ENCODE data around the gene P2RY2. TPM values are rescaled to one million over a fixed set of nuclear protein-coding genes. Genes with fewer than 3 reads are reported as not detected.

Gene P2RY2
- total and polyA plus RNA-seq, 12 donors, result 7.1 to 37.5 (median 11.1) TPM

DNA sequence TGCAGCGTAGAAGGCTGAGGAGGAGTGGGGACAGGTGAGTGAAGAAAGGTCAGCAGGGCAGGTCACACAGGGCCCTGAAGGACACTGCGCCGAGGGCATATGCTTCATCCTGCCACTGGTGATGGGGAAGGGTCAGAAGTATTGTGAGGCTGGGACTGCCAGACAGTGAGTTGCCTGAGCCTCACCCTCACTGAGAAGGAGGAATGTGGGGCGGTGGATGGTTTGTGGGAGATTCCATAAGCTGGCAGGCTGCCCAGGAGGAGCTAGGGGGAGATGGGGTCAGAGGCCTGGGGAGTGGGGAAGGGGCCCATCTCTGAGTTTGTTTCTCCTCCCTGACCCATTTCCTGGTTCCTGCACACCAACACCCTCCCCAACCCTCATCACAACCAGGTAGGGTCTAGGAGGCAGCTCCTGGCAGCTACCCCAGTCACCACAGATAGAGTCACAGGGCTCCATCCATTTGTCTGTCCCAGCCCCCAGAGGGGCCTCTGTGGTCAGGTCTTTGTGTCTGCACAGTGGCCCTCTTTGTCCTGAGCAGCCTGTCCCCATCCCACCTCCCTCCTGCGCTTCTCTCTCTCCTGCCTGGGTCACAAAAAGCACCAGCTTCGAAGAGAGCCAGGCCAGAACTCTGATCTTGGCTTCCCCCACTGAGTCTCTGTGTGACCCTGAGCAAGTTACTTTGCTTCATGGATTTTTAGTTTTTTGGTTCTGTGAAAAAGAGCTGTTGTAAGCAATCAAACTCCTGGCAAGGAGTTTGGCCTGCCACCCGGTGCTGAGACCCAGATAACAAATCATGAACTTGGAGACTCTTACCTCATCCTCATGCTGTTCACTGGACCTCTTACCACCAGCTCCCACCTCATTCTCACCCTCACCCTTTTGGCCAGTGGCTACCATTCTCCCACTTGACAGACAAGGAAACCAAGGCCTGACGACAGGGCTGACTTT lies 4.6 kb upstream of the P2RY2 start:
- Histone ChIP-seq H3K9me3 (no peaks in the 10 kb centered on the region), H3K36me3 (no peaks in the 10 kb centered on the region), H3K27ac (peak overlapping the region in 3 of 10 donors; percentile 26 to 62 (median 36)), H3K4me3 (no peak overlapping the region), H3K4me1 (peaks cover 4 to 40% (median 17%) of the 10 kb centered on the region in 9 donors), H3K27me3 (peaks cover 0 to 2% (median 0%) of the 10 kb centered on the region in 7 donors)
- 81% methylated on average over 8 of the region's 8 CpGs for WGBS, 2 donors
- TF ChIP-seq CTCF (IDR thresholded peaks at IDR 0.05), result no peak
- ATAC-seq, result no peak
- intact Hi-C loops (cut with DNase I), result no loop called here
- no peak for DNase-seq

DNA sequence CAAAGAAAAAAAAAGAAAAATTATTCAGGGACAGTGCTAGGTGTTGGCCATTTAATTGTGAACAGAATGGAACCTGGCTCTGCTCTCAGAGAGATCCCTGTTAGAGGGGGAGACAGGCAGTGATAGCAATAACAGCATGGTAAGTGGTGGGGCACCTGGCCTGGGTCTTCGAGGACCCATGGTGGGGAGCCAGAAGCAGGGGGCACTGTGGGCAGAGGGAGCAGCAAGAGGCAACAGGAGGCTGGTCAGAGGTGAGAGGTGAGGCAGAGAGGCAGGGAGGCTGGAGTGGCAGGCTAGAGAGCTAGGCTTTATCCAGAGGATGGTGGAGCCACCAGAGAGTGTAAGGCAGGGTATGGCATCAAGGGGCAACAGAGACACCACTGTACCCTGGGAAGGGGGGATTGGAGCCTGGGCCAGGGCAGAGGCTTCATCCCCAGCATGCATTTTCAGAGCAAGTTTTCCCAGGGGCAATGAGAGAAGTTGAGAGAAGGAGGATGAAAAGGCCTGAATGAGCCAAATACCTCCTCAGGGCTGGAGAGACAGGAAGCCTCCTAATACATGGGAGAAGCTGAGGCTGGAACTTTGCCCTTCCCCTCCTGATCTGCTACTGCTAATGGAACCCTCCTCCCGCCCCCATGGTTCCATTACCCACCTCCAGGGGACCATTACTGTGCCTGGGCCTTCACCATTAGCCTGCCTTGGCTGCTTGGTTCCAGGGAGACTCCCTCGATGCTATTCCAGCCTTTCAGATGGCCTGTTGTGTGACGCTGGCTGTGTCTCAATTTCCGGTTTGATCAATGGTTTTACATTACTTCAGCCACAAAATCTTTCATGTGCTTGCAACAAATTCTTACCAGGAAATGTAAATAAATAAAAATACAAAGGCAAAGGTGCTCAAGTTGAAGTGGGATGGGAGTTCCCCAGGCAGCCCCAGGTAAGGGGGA lies 2.6 kb upstream of the P2RY2 start:
- TF ChIP-seq CTCF (IDR thresholded peaks at IDR 0.05), result no peak
- ATAC-seq, result no peak
- intact Hi-C loops (cut with DNase I), result no loop called here
- Histone ChIP-seq H3K4me1 (peaks cover 6 to 53% (median 29%) of the 10 kb centered on the region in 9 donors), H3K27ac (peak overlapping the region in 1 of 10 donors; percentile 40), H3K4me3 (no peak overlapping the region), H3K27me3 (peaks cover 0 to 7% (median 0%) of the 10 kb centered on the region in 7 donors), H3K9me3 (no peaks in the 10 kb centered on the region), H3K36me3 (no peaks in the 10 kb centered on the region)
- DNase-seq, result no peak
- 90 to 96% methylated on average over 5 of the region's 5 CpGs for WGBS, 2 donors

- Histone ChIP-seq H3K27ac (peak overlapping the region in 7 of 10 donors; percentile 73 to 92 (median 87)), H3K27me3 (peaks cover 0 to 7% (median 0%) of the 10 kb centered on the region in 7 donors), H3K36me3 (no peaks in the 10 kb centered on the region), H3K4me1 (peaks cover 6 to 53% (median 29%) of the 10 kb centered on the region in 9 donors), H3K4me3 (no peak overlapping the region), H3K9me3 (no peaks in the 10 kb centered on the region)
- TF ChIP-seq CTCF (IDR thresholded peaks at IDR 0.05), result no peak
- no peak for DNase-seq
- 98 to 100% methylated on average over 2 of the region's 2 CpGs for WGBS, 2 donors
- ATAC-seq, result no peak
- intact Hi-C loops (cut with DNase I), result no loop called here
Measured at GRCh38 chr11:73216465-73216864, 1.6 kb upstream of the P2RY2 start.
